Measurements from ENCODE around the gene ADGRF5.

The ADGRF5 gene

DNA sequence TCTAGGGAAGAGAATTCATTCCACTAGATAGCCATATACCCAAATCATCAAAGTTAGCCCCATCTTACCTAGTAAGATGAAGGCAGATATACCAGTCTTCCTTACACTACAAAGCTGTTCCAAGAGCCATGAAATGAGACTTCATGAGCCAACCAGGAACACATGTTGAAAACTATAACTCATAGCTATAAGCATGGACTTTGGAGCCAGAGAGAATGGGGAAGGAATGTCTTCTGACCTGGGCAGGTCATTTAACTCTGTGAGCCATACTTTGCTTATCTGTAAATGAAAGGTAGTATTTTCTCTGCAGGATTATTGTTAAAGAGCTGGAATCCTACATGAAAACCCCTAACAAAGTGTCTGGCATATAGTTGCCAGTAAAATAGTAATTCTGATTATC, 27.3 kb downstream of the ADGRF5 start:
- TF ChIP-seq GATA2 (IDR thresholded peaks at IDR 0.05; ENCODE audit: low read depth, low read length) (no peak), GATA3 (IDR thresholded peaks at IDR 0.05; ENCODE audit: low read depth, low read length) (no peak)

DNA sequence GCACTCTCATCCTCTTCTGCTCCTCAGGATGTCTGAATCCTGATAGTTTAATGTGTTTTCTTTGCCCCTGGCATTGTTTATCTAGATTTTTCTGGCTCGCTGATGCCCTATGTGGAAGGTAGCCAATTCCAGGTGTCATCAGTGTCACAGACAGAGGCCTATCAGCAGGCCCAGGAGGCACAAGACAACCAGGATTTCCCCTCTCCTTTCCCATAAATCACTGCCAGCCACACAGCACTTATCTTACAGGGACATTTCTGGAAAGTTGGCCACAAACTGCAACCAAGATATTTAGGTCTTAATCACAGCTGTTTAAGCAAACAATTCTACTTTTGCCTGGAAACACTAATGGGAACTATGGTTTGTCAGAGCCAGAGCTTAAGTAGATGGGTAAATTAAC, 28.1 kb downstream of the ADGRF5 start:
- TF ChIP-seq GATA3 (IDR thresholded peaks at IDR 0.05; ENCODE audit: low read depth, low read length) (no peak), GATA2 (IDR thresholded peaks at IDR 0.05; ENCODE audit: low read depth, low read length) (no peak)

DNA sequence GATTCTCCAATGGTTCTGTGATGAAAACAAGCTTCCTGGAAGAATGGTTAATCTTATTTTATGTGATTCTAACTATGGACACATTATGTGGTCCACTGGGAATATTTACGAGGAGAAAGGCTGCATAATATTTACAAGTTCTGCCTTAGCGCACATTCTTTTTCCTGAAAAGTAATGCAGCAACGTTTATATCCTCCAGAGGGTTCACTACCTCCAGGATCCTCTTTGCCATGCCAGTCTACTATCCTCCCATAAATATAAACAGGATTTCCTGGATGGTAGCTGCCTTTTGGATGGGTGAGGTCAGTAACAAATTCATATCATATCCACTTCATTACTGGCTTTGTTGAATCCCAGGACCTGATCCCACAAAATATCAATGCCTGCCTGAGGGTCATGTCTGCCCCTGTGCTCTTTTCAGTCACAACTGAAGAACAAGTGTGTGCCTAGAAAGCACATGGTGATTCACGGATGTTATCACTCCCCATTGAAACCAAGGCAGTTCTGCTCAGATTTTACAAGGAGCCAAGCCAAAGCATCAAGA, 30.4 kb downstream of the ADGRF5 start:
- TF ChIP-seq GATA3 (IDR thresholded peaks at IDR 0.05; ENCODE audit: low read depth, low read length) (no peak), GATA2 (IDR thresholded peaks at IDR 0.05; ENCODE audit: low read depth, low read length) (no peak)

DNA sequence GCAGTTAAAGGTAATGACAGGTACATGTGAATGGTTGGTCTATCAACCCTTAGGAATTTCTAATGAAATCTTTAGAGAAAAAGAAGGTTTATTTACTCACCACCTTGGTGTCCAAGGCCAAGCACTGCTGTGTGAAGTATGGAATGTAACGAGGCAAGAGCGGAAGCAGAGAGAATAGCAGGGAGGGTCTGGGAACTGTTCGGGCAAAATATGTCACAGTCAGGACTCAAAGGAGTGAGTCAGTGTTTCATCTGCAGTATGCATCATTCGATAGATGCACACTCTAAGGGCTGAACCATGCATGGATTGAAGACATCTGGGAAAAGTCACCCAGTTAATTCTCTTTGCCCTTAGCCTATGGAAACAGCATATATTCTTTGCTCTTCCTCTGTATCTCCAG, 33.2 kb downstream of the ADGRF5 start:
- TF ChIP-seq GATA2 (IDR thresholded peaks at IDR 0.05; ENCODE audit: low read depth, low read length) (no peak), GATA3 (IDR thresholded peaks at IDR 0.05; ENCODE audit: low read depth, low read length) (no peak)

DNA sequence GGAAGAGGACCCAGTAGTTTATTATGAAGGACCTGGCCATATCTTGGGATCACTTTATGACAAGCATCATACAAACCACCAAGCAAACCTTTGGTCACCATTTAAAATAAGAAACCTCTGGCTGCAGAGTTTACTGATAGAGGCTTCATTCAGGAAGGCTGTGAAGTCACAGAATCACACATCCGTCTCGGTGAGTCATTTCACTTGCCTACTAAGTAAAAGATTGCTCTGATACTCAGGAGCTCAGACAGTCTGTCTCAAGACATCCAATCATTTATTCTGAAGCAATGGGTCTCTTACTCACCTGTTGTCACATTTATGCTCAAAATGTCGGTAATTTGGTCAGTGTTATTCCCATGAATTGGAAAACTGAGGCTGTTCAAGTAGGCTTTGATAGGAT, 33.7 kb downstream of the ADGRF5 start:
- no peak for TF ChIP-seq GATA3 (IDR thresholded peaks at IDR 0.05; ENCODE audit: low read depth, low read length)
- no peak for TF ChIP-seq GATA2 (IDR thresholded peaks at IDR 0.05; ENCODE audit: low read depth, low read length)

DNA sequence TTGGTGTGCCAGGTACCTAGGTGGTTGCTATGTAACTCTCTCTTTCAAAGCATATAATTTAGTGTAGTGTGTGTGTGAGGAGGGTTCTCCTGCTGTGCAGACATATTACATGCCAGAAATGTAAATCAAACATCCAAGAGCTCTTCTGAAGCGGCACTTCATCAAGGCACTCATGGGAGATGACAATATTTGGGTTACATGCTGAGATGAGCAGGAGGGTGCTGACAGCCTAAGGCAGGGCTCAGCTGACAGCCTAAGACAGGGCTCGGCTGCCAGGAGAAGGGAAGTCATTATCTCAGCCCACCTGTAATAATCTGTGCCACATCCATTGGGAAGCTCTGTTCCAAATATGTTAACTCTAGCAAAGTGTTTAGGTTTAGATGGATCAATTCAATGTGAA, 39.1 kb downstream of the ADGRF5 start:
- TF ChIP-seq GATA3 (IDR thresholded peaks at IDR 0.05; ENCODE audit: low read depth, low read length): no peak
- TF ChIP-seq GATA2 (IDR thresholded peaks at IDR 0.05; ENCODE audit: low read depth, low read length): no peak

DNA sequence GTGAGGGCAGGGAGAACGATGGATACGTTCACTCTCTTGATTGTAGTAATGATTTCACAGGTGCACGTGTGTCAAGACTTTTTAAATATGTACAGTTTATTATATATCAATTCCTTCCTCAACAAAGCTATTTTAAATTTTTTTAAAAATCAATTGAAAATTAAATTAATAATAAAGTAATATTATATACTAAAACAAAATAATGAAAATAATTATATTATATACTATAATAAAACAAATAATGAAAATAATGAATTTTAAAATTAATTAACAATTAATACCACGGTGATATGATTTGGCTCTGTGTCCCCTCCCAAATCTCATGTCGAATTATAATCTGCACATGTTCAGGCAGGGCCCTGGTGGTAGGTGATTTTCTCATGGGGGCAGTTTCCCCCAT, 42.7 kb downstream of the ADGRF5 start:
- TF ChIP-seq GATA2 (IDR thresholded peaks at IDR 0.05; ENCODE audit: low read depth, low read length) (no peak), GATA3 (IDR thresholded peaks at IDR 0.05; ENCODE audit: low read depth, low read length) (no peak)

DNA sequence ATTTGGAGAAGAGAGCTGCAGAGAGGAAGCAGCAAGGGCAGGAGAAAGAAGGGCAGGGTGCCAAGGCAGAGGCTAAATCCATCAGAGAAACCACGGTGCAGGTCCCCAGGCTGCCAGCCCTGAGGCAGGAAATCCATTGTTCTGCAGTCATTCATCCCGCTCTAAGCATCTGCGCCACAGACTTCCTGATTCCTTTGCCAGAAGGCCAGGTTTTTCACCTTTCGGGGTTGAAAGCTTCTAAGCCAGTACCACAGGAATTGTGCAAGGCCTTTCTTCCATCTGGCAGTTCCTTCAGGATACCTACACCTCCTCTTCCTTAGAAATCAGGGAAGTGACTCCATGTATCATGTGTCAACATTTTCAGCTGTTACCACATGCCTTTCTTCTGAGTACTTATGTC, 45.6 kb downstream of the ADGRF5 start:
- TF ChIP-seq GATA3 (IDR thresholded peaks at IDR 0.05; ENCODE audit: low read depth, low read length): no peak
- TF ChIP-seq GATA2 (IDR thresholded peaks at IDR 0.05; ENCODE audit: low read depth, low read length): no peak

DNA sequence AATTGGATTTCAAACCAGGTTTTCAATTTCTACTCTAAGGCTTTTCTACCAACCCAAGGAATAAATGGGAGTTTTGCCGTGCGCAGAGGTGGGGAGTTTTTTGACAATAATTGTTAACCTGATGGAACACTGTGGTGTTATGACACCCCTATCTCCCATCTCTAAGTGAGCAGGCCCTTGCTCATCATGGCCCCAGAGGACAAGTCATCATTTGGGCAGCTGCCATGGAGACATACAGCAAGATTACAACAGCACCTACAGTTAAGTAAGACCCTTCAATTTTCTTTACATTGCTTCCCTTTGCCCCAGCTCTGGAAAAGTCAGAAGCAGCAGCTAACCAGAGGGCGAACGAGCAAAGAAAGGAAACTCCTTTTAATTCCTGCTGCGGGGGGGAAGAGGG, 54.3 kb downstream of the ADGRF5 start:
- TF ChIP-seq GATA2 (IDR thresholded peaks at IDR 0.05; ENCODE audit: low read depth, low read length): no peak
- no peak for TF ChIP-seq GATA3 (IDR thresholded peaks at IDR 0.05; ENCODE audit: low read depth, low read length)

DNA sequence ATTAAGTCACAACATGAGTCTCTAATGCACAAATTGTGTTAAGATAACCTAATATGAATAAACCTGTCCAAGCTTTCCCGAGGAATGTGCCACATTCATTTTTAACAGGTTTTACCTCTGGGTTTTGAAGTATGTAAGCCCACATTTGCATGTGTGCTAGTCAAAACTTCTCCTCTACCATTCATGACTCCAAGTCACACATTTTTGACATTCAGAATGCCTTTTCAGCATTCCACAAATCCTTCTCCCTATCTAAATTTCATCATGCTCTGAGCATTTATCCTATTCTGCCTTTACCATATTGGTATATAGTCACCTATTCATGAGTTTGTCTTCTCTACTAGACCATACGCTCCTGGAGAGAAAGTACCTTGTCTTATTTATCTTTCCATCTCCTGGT, 56.5 kb downstream of the ADGRF5 start:
- no peak for TF ChIP-seq GATA2 (IDR thresholded peaks at IDR 0.05; ENCODE audit: low read depth, low read length)
- no peak for TF ChIP-seq GATA3 (IDR thresholded peaks at IDR 0.05; ENCODE audit: low read depth, low read length)

DNA sequence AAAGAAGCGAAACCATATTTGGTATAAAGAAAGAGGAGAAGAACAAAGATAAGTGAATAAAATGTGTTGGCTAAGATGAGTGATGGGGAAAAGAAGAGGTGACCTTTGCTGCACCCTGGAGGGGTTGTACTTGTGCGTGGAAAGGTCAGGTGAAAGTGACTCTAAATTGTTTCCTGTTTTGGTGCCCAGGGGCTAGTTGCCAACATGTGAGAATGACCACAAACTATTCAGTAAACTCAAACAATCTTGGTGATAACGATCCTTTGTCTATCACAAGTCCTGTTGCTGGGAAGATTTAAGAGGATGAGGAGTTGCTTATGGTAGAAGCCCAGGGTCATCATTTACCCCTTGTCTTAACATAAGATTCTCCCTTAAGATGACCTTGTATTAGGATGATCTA, 57.9 kb downstream of the ADGRF5 start:
- TF ChIP-seq GATA2 (IDR thresholded peaks at IDR 0.05; ENCODE audit: low read depth, low read length): no peak
- no peak for TF ChIP-seq GATA3 (IDR thresholded peaks at IDR 0.05; ENCODE audit: low read depth, low read length)

DNA sequence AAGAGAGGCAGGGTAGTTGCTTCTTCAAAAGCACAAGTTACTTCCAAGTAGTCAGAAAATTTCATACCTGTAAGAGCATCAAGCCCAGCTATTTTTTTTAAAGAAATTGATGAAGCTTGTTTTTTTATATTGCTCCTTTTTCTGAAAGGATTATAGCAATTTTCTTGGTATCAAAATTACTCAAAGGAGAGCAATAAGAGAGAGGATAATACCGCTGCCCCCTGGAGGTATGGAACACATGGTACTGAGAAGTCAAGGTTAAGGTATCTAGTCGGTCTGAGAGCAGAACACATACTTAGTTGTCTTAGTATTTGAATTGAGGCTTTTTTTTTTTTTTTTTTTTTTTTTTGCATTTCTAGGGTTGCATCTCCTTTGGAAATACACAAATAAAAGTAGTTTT, 59.4 kb downstream of the ADGRF5 start:
- TF ChIP-seq GATA2 (IDR thresholded peaks at IDR 0.05; ENCODE audit: low read depth, low read length): no peak
- no peak for TF ChIP-seq GATA3 (IDR thresholded peaks at IDR 0.05; ENCODE audit: low read depth, low read length)

DNA sequence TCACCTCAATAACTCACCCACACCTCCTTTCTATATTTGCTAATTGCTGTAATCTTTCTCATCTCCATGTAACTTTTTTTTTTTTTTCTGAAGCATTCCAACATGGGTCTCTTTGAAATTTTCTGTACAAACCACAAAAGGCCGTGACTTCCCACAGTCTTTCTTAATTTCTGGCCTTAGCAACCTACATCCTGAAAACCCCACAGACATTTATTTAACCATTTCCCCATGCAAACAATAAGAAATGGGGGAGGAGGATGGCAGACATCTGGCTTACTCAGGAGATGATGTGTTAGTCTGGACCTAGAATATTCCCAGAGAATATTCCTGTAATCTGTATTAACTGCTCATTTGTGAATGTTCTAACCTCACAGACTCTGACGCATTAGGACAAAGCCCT, 70.9 kb downstream of the ADGRF5 start:
- TF ChIP-seq GATA3 (IDR thresholded peaks at IDR 0.05; ENCODE audit: low read depth, low read length): no peak
- TF ChIP-seq GATA2 (IDR thresholded peaks at IDR 0.05; ENCODE audit: low read depth, low read length): no peak

DNA sequence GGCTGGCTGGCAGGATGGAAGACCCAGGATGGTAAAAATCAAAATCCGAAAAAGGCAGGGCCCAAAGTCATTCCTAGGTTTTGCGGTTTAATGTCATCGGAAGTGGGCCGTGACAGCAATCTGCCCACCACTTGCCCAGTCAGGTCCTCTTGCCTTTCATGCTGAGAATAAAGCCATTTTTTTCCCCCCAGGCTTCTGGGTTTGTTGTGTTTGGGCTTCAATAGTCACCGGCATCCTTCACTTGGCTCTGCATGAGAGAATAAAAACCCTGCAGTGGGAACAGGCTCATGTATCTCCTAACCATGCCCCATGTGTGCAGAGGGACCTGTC, 72.4 kb downstream of the ADGRF5 start:
- no peak for TF ChIP-seq GATA2 (IDR thresholded peaks at IDR 0.05; ENCODE audit: low read depth, low read length)
- no peak for TF ChIP-seq GATA3 (IDR thresholded peaks at IDR 0.05; ENCODE audit: low read depth, low read length)

DNA sequence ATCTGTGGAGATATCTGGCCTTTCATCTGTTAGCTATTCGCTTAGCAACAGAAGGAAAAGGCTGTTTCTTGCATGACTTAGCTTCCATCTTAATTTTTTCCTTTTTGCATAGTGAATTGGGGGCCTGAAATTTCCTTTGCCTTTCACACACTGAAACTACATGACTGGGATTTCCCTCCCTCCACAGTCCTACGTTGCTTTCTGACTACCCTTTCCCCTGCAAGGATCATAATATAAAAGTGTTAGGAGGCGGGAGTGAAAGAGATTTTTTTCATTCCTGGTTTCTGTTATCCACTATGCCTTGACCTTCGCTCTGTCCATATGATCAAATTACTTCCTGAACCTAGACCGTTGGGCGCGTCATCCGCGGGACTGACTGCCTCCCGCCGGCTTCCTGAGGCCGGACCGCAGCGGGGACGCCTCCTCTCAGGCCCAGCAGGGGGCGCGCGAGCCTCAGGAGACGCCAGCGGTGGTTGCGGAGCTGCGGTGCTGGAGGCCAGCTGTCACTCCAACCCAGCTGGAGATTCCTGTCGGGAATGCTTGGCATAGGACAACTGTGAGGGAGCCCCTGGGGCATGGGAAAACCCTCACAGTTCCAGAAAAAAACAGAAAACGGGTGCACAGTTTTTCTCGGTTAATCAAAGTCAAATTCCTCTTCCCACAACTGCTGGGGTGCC, 72.9 kb downstream of the ADGRF5 start:
- TF ChIP-seq GATA2 (IDR thresholded peaks at IDR 0.05; ENCODE audit: low read depth, low read length) (0 out of 2 replicates have a peak, but pooled peaks have one; percentile 9), GATA3 (IDR thresholded peaks at IDR 0.05; ENCODE audit: low read depth, low read length) (no peak)

DNA sequence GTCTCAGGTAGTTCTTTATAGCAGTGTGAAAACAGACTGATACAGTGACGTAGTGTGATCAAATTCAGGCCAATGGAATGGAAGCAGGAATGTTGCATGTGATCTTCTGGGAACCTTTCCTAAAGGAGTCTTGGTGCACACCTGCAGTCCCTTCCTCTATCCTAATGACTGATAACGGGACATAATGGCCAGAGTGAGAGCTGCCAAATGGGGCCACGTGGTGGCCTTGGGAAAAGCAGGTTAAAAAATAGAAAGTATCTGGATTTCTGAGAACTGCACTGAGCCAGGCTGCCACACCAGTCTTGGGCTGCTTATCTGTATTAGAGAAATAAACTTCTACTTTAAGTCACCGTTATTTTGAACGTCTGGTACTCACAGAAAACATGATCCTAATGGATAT, 76.6 kb downstream of the ADGRF5 start:
- TF ChIP-seq GATA2 (IDR thresholded peaks at IDR 0.05; ENCODE audit: low read depth, low read length) (no peak), GATA3 (IDR thresholded peaks at IDR 0.05; ENCODE audit: low read depth, low read length) (no peak)

Data from SH-SY5Y (cell line).